ENCODE results near the gene TNS1. TPM values are rescaled to one million over a fixed set of nuclear protein-coding genes. Genes with fewer than 3 reads are reported as not detected.

The TNS1 gene
- total RNA-seq, 4 donors from 2014 or later: 23.1 to 156 (median 81.1) TPM

DNA sequence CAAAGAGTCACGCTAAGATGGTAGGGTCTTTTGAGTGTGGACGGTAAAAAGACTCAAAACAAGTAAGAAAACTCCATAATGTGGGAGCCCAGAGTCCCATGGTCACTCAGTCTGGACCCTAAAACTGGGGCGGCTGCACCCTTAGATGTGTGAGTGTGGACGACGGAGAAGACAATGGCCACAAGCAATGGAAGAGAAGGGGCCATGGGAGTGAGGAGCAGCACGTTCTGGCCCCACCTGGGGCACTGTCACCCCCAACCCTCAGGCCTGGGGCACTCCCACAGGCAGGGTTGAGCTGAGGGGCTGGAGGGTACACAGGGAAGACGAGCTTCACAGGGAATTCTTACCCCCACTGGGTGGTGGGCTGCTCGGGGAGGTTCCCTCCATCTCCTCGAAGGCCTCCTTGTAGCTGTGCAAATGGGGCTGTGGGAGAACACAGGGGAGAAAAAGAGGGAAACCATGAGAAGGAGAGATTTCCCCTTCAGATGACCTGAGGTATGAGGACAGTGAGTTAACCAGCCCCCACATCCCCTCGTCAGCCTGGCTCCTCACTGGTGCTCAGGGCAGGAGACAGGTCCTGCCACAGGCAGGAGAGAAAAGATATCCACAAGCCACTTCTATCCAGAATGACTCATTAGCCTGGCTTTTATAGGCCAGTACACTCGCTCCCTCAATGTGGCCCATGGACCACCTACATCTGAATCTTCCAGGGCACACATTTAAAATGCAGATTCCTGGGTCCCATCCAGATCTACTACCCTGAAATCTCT is 167.9 kb downstream of the TNS1 start:
- H3K27me3 ChIP-seq: no peaks in the 10 kb centered on the region
- TF ChIP-seq, protein P1, sequence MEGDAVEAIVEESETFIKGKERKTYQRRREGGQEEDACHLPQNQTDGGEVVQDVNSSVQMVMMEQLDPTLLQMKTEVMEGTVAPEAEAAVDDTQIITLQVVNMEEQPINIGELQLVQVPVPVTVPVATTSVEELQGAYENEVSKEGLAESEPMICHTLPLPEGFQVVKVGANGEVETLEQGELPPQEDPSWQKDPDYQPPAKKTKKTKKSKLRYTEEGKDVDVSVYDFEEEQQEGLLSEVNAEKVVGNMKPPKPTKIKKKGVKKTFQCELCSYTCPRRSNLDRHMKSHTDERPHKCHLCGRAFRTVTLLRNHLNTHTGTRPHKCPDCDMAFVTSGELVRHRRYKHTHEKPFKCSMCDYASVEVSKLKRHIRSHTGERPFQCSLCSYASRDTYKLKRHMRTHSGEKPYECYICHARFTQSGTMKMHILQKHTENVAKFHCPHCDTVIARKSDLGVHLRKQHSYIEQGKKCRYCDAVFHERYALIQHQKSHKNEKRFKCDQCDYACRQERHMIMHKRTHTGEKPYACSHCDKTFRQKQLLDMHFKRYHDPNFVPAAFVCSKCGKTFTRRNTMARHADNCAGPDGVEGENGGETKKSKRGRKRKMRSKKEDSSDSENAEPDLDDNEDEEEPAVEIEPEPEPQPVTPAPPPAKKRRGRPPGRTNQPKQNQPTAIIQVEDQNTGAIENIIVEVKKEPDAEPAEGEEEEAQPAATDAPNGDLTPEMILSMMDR (IDR thresholded peaks at IDR 0.05): no peak
- TF ChIP-seq POLR2A (IDR thresholded peaks at IDR 0.05): no peak
- no peak for DNase-seq
- peak overlapping the region in 1 of 4 donors; percentile 82 for H3K27ac ChIP-seq
- peaks cover 0 to 43% (median 0%) of the 10 kb centered on the region in 3 donors for H3K36me3 ChIP-seq
- H3K9me3 ChIP-seq: no peaks in the 10 kb centered on the region
- no peak overlapping the region for H3K4me3 ChIP-seq
- peaks cover 0 to 14% (median 0%) of the 10 kb centered on the region in 4 donors for H3K4me1 ChIP-seq

GRCh38 chr2:217834057-217834620 is 168.7 kb downstream of the TNS1 start:
- no peak for DNase-seq
- Histone ChIP-seq H3K36me3 (peaks cover 0 to 51% (median 0%) of the 10 kb centered on the region in 3 donors), H3K27ac (peak overlapping the region in 1 of 4 donors; percentile 42), H3K9me3 (no peaks in the 10 kb centered on the region), H3K4me1 (peaks cover 0 to 14% (median 0%) of the 10 kb centered on the region in 4 donors), H3K27me3 (no peaks in the 10 kb centered on the region), H3K4me3 (no peak overlapping the region)
- TF ChIP-seq, protein P1 (IDR thresholded peaks at IDR 0.05): no peak
- no peak for TF ChIP-seq POLR2A (IDR thresholded peaks at IDR 0.05)

GRCh38 chr2:217833439-217833838 is 169.4 kb downstream of the TNS1 start:
- Histone ChIP-seq H3K27ac (no peak overlapping the region), H3K36me3 (peaks cover 0 to 51% (median 0%) of the 10 kb centered on the region in 3 donors)

DNA sequence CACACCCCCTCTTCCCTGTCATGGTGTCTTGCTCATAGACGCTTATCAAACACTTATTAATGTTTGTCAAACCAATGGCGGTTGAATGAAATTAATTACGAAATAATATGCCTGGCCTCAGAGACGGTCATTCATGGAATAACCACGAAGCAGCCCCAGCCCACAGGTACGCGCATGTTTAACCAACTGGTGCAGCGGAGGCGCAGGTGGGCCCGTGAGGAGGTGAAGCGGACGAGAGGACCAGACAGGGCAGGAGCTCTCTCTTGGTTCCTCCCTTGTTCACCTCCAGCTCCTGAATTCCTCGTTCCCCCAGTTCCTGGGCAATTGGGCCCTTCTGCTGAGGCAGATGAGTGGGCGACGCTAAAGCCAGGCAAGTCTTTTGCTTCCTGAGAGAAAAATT is 169.8 kb downstream of the TNS1 start:
- H3K4me3 ChIP-seq: no peak overlapping the region
- no peaks in the 10 kb centered on the region for H3K27me3 ChIP-seq
- no peak overlapping the region for H3K27ac ChIP-seq
- H3K4me1 ChIP-seq: peaks cover 0 to 14% (median 0%) of the 10 kb centered on the region in 4 donors
- H3K36me3 ChIP-seq: peaks cover 0 to 51% (median 0%) of the 10 kb centered on the region in 3 donors
- TF ChIP-seq, protein P1 (IDR thresholded peaks at IDR 0.05): no peak
- TF ChIP-seq POLR2A (IDR thresholded peaks at IDR 0.05): no peak
- DNase-seq: no peak
- no peaks in the 10 kb centered on the region for H3K9me3 ChIP-seq

More at GRCh38 chr2:217833439-217833838, 169.4 kb downstream of the TNS1 start:
- H3K4me3 ChIP-seq: no peak overlapping the region
- TF ChIP-seq POLR2A (IDR thresholded peaks at IDR 0.05): no peak
- TF ChIP-seq, protein P1 (IDR thresholded peaks at IDR 0.05): no peak
- no peaks in the 10 kb centered on the region for H3K27me3 ChIP-seq
- peaks cover 0 to 10% (median 0%) of the 10 kb centered on the region in 4 donors for H3K4me1 ChIP-seq
- DNase-seq: no peak
- no peaks in the 10 kb centered on the region for H3K9me3 ChIP-seq

GRCh38 chr2:217832115-217832514 is 170.7 kb downstream of the TNS1 start:
- peaks cover 0 to 13% (median 0%) of the 10 kb centered on the region in 4 donors for H3K4me1 ChIP-seq
- H3K27me3 ChIP-seq: no peaks in the 10 kb centered on the region
- peaks cover 0 to 51% (median 0%) of the 10 kb centered on the region in 3 donors for H3K36me3 ChIP-seq
- H3K27ac ChIP-seq: peak overlapping the region in 1 of 4 donors; percentile 12
- no peak for DNase-seq
- TF ChIP-seq, protein P1 (IDR thresholded peaks at IDR 0.05): no peak
- TF ChIP-seq POLR2A (IDR thresholded peaks at IDR 0.05): no peak
- no peak overlapping the region for H3K4me3 ChIP-seq
- H3K9me3 ChIP-seq: no peaks in the 10 kb centered on the region

Data from Peyer's patch (tissue), 4 donors.